ENCODE results near the gene CDC27.
"Not testable (repeated sequence)": the region's sequence is repeated elsewhere in the genome, so short reads cannot be mapped to it uniquely, and the experiment has no call there.

CDC27 gene

DNA sequence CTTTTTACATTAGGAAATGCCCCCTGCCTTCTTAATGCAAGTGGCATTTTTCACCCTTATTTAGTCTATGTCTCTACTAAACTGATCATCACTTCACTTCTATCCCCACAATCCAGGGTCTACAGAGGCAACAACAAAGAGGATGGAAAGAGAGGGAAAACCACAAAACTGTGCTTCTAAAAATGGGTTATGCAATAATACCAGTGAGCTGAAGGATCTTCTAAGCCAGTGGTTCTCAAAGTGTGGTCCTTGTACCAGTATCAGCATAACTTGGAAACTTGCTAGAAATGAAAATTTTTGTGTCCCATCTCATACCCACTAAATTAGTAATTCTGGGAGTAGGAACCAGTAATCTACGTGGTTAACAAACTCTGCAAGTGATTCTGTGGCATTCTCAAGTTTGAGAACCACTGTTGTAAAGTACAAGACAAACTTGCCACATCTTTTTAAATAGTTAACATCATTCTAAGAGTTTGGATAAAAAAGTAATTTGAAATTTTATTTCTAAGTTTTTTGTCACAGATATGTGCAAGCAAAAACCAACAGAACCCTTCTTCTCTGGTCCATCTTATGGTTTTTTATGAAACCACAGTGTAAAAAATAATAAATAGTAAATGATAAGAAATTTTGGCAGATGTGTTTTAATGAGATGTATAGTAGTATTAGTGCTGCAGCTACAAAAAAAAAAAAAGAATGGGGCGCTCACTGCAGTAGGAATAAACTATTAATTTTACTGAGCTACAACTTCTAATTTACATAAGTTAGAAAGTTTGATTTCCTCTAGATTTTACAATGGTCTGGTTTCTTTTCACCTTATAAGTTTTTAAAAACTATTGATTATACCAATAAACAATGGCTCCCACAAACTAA, 16.2 kb downstream of the CDC27 start:
- H3K4me3 ChIP-seq (ENCODE audit: control insufficient read depth, low read depth, low read length) = no peak overlapping the region
- TF ChIP-seq, protein P1, sequence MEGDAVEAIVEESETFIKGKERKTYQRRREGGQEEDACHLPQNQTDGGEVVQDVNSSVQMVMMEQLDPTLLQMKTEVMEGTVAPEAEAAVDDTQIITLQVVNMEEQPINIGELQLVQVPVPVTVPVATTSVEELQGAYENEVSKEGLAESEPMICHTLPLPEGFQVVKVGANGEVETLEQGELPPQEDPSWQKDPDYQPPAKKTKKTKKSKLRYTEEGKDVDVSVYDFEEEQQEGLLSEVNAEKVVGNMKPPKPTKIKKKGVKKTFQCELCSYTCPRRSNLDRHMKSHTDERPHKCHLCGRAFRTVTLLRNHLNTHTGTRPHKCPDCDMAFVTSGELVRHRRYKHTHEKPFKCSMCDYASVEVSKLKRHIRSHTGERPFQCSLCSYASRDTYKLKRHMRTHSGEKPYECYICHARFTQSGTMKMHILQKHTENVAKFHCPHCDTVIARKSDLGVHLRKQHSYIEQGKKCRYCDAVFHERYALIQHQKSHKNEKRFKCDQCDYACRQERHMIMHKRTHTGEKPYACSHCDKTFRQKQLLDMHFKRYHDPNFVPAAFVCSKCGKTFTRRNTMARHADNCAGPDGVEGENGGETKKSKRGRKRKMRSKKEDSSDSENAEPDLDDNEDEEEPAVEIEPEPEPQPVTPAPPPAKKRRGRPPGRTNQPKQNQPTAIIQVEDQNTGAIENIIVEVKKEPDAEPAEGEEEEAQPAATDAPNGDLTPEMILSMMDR (conservative IDR thresholded peaks at IDR 0.05; ENCODE audit: control insufficient read depth, insufficient read depth, low read depth, low read length) = no peak
- no peak for DNase-seq (ENCODE audit: low read depth)

DNA sequence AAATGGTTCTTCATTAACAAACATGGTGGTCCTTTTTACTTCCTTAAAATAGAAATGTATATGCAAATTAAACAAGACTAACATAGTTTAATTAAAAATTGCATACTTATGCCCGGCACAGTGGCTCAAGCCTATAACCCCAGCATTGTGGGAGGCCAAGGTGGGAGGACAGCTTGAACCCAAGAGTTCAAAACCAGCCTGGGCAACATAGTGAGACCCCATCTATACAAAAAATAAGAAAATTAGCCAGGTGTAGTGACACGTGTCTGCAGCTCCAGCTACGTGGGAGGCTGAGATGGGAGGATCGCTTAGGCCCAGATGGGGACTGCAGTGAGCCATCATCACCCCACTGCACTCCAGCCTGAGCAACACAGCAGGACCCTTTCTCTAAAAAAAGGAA, 18.4 kb downstream of the CDC27 start:
- DNase-seq (ENCODE audit: low read depth) = no peak
- TF ChIP-seq, protein P1 (conservative IDR thresholded peaks at IDR 0.05; ENCODE audit: control insufficient read depth, insufficient read depth, low read depth, low read length) = no peak
- no peak overlapping the region for H3K4me3 ChIP-seq (ENCODE audit: control insufficient read depth, low read depth, low read length)

DNA sequence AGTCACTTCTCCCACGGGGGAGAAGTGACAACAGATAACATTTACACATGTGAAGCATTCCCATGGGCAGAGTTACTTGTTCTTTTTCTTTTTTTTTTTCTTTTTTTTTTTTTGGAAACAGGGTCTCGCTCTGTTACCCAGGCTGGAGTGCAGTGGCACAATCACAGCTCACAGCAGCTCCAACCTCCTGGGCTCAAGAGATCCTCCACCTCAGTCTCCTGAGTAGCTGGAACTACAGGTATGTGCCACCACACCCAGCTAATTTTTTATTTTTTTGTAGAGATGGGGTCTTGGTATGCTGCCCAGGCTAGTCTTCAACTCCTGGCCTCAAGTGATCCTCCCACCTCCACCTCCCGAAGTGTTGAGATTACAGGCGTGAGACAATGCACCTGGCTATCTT, 20.2 kb downstream of the CDC27 start:
- not testable (repeated sequence) for DNase-seq (ENCODE audit: low read depth); H3K4me3 ChIP-seq (ENCODE audit: control insufficient read depth, low read depth, low read length)

DNA sequence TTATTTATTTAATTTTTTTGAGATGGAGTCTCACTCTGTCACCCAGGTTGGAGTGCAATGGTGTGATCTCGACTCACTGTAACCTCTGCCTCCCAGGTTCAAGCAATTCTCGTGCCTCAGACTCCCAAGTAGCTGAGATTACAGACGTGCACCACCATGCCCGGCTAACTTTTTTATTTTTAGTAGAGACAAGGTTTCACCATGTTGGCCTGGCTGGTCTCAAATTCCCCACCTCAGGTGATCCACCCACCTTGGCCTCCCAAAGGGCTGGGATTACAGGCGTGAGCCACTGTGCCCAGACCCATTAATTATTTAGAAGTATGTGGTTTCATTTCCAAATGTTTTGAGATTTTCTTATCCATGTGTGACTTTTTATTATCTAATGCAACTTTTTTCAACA, 22.2 kb downstream of the CDC27 start:
- DNase-seq (ENCODE audit: low read depth); H3K4me3 ChIP-seq (ENCODE audit: control insufficient read depth, low read depth, low read length): not testable (repeated sequence)

DNA sequence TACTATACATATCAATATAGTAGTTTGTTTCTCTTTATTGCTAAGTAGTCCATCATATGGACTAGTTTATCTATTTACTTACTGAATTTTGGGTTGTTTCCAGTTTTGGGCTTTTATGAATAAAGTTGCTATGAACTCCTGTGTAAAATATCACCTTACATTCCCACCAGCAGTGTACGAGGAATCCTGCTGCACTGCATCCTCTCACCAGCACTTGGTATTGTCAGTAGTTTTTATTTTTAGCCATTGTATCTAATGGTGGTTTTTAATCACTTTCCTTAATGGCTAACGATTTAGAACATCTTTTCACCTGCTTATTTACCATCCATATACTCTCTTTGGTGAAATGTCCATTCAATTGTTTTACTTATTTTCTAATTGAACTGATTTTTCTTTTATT, 24.0 kb downstream of the CDC27 start:
- no peak overlapping the region for H3K4me3 ChIP-seq (ENCODE audit: control insufficient read depth, low read depth, low read length)
- DNase-seq (ENCODE audit: low read depth) = no peak
- TF ChIP-seq, protein P1 (conservative IDR thresholded peaks at IDR 0.05; ENCODE audit: control insufficient read depth, insufficient read depth, low read depth, low read length) = no peak

DNA sequence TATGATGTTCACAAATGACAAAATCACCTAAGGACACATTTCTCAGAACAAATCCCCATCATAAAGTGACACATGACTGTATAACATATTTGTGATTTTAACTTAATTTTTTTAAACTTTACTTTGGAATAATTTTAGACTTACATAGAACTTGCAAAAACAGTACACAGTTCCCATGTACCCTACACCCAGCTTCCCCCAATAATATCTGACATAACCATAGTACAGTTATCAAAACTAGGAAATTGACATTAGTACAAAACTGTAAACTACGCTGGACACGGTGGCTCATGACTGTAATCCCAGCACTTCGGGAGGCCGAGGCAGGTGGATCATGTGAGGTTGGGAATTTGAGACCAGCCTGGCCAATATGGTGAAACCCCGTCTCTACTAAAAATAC, 24.8 kb downstream of the CDC27 start:
- no peak overlapping the region for H3K4me3 ChIP-seq (ENCODE audit: control insufficient read depth, low read depth, low read length)
- no peak for DNase-seq (ENCODE audit: low read depth)
- TF ChIP-seq, protein P1 (conservative IDR thresholded peaks at IDR 0.05; ENCODE audit: control insufficient read depth, insufficient read depth, low read depth, low read length) = no peak

DNA sequence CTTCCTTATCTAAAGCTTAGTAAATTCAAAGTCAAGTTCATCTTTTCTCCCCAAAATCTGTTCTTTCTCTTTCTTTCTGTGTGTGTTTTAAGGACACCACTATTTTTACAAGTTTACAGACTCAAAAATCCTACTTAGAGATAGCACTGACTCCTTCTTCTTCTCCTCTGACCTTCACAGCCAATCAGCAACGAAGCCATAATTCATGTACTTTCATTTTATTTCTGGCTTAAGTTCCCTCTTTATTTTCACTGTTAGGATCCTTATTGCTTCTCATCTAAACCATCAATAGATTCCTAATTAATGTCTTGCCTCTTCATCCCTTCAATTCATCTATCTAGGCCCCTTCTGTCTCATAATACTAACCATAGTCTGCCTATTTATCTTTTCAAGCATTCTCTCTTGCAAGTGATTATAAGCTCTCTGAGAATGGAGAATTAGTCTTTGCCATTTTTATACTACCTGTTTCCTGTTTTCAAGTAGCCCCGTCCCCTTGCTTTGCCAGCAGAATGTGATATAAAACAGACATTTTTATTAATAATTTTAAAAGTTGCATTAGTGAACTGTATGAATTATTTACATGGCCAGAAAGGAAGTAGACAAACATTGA, 27.0 kb downstream of the CDC27 start:
- H3K4me3 ChIP-seq (ENCODE audit: control insufficient read depth, low read depth, low read length) = no peak overlapping the region
- TF ChIP-seq, protein P1 (conservative IDR thresholded peaks at IDR 0.05; ENCODE audit: control insufficient read depth, insufficient read depth, low read depth, low read length) = no peak
- no peak for DNase-seq (ENCODE audit: low read depth)
